Endothelial cell of umbilical vein (primary cell): ENCODE data around the gene BASP1.
"Not testable (repeated sequence)": the region's sequence is repeated elsewhere in the genome, so short reads cannot be mapped to it uniquely, and the experiment has no call there.

Source experiments
- POLR2A ChIP-seq: IDR thresholded peaks from 2 replicates; pipeline ENCODE4 v1.6.1; 2012; ENCODE audit warnings: low read depth, mild to moderate bottlenecking, control low read depth, low read length
- POLR2AphosphoS5 ChIP-seq: IDR thresholded peaks from 2 replicates; pipeline ENCODE4 v1.6.1; 2012; ENCODE audit warnings: low read depth, mild to moderate bottlenecking, control low read depth, low read length, moderate library complexity; ENCODE audit not compliant: insufficient read depth

DNA sequence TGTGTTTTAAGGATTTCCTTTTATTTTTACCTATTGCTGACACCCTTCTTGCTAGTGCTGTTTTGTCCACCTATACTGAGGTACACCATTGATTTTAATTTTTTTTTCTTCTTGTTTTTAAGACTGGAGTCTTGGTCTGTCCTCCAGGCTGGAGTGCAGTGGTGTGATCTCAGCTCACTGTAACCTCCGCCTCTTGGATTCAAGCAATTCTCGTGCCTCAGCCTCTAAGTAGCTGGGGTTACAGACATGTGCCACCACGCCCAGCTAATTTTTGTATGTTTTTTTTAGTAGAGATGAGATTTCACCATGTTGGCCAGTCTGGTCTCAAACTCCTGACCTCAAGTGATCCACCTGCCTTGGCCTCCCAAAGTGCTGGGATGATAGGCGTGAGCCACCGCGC is 32.4 kb downstream of the BASP1 start:
- TF ChIP-seq POLR2A, POLR2AphosphoS5: not testable (repeated sequence)
